A549 treated with Mapracorat at 1 μM for 4 hours (cell line): ENCODE data around the gene BIRC2. TPM values are rescaled to one million over a fixed set of nuclear protein-coding genes. Genes with fewer than 3 reads are reported as not detected.

ENCODE experiments used
- total RNA-seq: library from RNA; stranded (reverse); fragments of 200-300 nt; extraction: Qiagen RNA extraction; gene quantifications from 5 replicates; pipeline ENCODE4 v1.2.3, GENCODE V29; 2022

Gene BIRC2
- 28.2 to 34.9 TPM (median 28.9 TPM) in 5 replicates for total RNA-seq

DNA sequence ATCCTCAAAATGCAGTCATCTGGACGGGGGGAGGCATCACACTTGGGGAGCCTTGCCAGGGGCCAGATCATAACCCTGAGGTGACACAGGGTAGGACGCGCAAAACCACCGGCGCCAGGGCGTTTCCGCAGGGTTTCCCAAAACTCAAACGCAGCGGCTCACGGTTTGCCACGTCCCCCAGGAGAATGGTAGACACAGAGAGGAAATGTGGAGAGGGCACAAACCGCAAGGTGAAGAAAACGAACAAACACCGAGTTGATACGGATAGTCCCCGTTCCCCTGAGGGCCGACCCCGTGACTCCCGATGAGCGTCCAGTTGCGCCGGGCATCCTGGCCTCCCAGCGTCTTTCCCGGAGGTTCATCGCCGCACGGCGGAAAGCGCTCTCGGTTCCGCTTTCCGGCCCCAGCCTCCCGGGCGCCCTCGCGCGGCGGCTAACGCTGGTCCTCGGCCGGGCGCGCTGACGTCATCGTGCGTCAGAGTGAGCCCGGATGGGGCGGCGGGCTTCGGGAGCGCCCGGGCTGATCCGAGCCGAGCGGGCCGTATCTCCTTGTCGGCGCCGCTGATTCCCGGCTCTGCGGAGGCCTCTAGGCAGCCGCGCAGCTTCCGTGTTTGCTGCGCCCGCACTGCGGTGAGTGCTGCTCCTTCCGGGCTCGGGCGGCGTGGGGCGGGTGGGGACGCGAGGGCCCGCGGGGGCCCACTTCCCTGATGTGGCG is at the start of gene BIRC2:
Gene BIRC2 (plus strand): TSS at position 467 of the 714 bp plus-strand sequence. CDS start 2,641 bp downstream, outside the sequence.

DNA sequence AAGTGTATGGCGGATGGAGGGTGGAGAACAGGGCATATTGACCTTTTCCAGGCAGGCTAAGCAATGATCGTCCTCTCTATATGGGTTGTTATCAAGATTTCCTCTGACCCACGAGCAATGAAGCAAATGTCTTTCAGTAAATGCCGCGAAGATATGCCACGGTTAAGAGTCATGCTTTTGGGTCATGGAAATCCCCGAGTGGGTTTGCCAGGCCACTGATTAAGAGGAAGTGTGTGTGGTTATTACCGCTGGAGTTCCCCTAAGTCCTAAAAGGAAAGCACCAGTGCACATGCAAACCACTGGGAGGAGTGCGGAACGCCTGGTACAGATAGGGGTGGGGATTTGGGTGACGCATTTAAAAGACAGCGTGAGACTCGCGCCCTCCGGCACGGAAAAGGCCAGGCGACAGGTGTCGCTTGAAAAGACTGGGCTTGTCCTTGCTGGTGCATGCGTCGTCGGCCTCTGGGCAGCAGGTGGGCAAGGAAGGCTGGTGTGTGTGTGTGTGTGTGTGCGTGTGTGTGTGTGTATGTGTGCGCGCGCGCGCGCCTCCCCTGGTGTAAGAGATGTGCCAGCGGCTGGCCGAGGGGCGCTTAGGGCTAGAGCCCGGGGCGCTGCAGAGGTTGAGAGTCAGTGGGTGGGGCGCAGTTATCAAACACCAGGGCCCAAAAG is 29.8 kb upstream of the BIRC2 start, which contains the start of gene BIRC3:
Gene BIRC3 (plus strand): TSS at position 386 of the 669 bp plus-strand sequence. CDS start 7,026 bp downstream, outside the sequence.

Other genes with a start within 250 kb of the BIRC2 start
- 52.9 to 73.3 TPM (median 62.2 TPM) in 5 replicates for gene YAP1, start 236.8 kb upstream of the BIRC2 start, total RNA-seq
- gene BIRC3, start 29.7 kb upstream of the BIRC2 start, total RNA-seq, result 45.5 to 55.1 TPM (median 51.7 TPM) in 5 replicates
- gene TMEM123, start 105.6 kb downstream of the BIRC2 start, total RNA-seq, result 141 to 189 TPM (median 176 TPM) in 5 replicates
- 21.9 to 32.0 TPM (median 23.4 TPM) in 5 replicates for gene MMP7, start 183.5 kb downstream of the BIRC2 start, total RNA-seq